Tibial nerve (tissue), 4 donors: ENCODE measurements around the gene SOX8.
A peak's percentile ranks its signal among the peaks of the same experiment; 100 is the strongest.

Source experiments
- CTCF ChIP-seq, 5 experiments: fragments of 200-600 bp in 3 of 5; fragments of 450-650 bp in 2 of 5; sonication (generic) in 3 of 5; IDR thresholded peaks; one replicate each; pipeline ENCODE4 v1.5.1; 2016 to 2019; ENCODE audit warnings: antibody characterized with exemption in 5 of 5, mild to moderate bottlenecking in 3 of 5, moderate library complexity in 2 of 5
- EP300 ChIP-seq, 2 donors: sonication (generic); formaldehyde crosslinking; IDR thresholded peaks; one replicate each; pipeline ENCODE4 v1.6.1; 2017; ENCODE audit warnings: antibody characterized with exemption in 2 of 2, mild to moderate bottlenecking in 1 of 2
- POLR2A ChIP-seq, 2 donors: fragments of 450-650 bp; IDR thresholded peaks; one replicate each; pipeline ENCODE4 v1.6.1; 2017; ENCODE audit warnings: antibody characterized with exemption in 2 of 2, mild to moderate bottlenecking in 2 of 2, moderate library complexity in 2 of 2

- TF ChIP-seq POLR2A (IDR thresholded peaks at IDR 0.05) (peak in 1 of 2 donors; percentile 13), CTCF (IDR thresholded peaks at IDR 0.05) (peak in 3 of 5 experiments; percentile 8 to 16 (median 15)), EP300 (IDR thresholded peaks at IDR 0.05) (peak in 1 of 2 donors; percentile 63)
These were observed 3.4 kb downstream of the SOX8 start for GRCh38 chr16:984736-985636.
